H1 (cell line): ENCODE measurements around the gene MACROH2A1.

Experiments
- CBX8 ChIP-seq: fragments of 300-800, 300-1000 bp; sonication (generic); IDR thresholded peaks from 2 replicates; pipeline ENCODE4 v1.7.1; 2016; ENCODE audit warnings: low read depth, low read length, borderline replicate concordance
- CHD1 ChIP-seq: IDR thresholded peaks from 2 replicates; pipeline ENCODE4 v1.6.1; 2012; ENCODE audit warnings: low read depth, low read length, improper control_type of control experiment
- CTCF ChIP-seq, 3 experiments: IDR thresholded peaks; 1 replicate in 2 of 3; 2 replicates in 1 of 3; pipeline versions ENCODE4 v1.5.1 to v1.6.1; 2011; ENCODE audit warnings: low read length in 3 of 3, mild to moderate bottlenecking in 3 of 3, inconsistent platforms in 2 of 3, low read depth in 1 of 3, moderate library complexity in 1 of 3; ENCODE audit not compliant: insufficient read depth in 1 of 3; ENCODE audit errors: control extremely low read depth in 1 of 3
- EGR1 ChIP-seq: IDR thresholded peaks from 2 replicates; pipeline ENCODE4 v1.6.1; 2011; ENCODE audit warnings: low read depth, low read length, borderline replicate concordance
- EP300 ChIP-seq, 2 experiments: IDR thresholded peaks; 1 replicate in 1 of 2; 2 replicates in 1 of 2; pipeline ENCODE4 v1.6.1; 2011 to 2012; ENCODE audit warnings: low read depth in 2 of 2, low read length in 2 of 2, mild to moderate bottlenecking in 2 of 2, borderline replicate concordance in 1 of 2, inconsistent platforms in 1 of 2, moderate library complexity in 1 of 2
- RNF2 ChIP-seq: fragments of 200-900, 300-1000 bp; sonication (generic); IDR thresholded peaks from 2 replicates; pipeline ENCODE4 v1.7.1; 2016; ENCODE audit warnings: borderline replicate concordance, low read depth, mild to moderate bottlenecking, antibody characterized with exemption, low read length; ENCODE audit not compliant: poor library complexity, severe bottlenecking; ENCODE audit errors: missing control alignments
- SP1 ChIP-seq: IDR thresholded peaks from 2 replicates; pipeline ENCODE4 v1.6.1; 2011; ENCODE audit warnings: low read depth, low read length
- TEAD4 ChIP-seq: IDR thresholded peaks from 2 replicates; pipeline ENCODE4 v1.6.1; 2012; ENCODE audit warnings: low read depth, low read length, inconsistent platforms, mixed read lengths
- YY1 ChIP-seq: IDR thresholded peaks from 2 replicates; pipeline ENCODE4 v1.6.1; 2011; ENCODE audit warnings: low read depth, mild to moderate bottlenecking, low read length

- TF ChIP-seq EP300 (IDR thresholded peaks at IDR 0.05; ENCODE audit: borderline replicate concordance in 1 of 2, low read depth in 2 of 2, low read length in 2 of 2), result no peak
- no peak for TF ChIP-seq YY1
- no peak for TF ChIP-seq CTCF (IDR thresholded peaks at IDR 0.05; ENCODE audit: control extremely low read depth in 1 of 3, insufficient read depth in 1 of 3, low read depth in 1 of 3, low read length in 3 of 3)
- TF ChIP-seq CHD1, result no peak
- no peak for TF ChIP-seq SP1
- no peak for TF ChIP-seq EGR1
- TF ChIP-seq TEAD4, result no peak
- no peak for TF ChIP-seq RNF2
- TF ChIP-seq CBX8, result no peak
These were observed 94.4 kb downstream of the MACROH2A1 start for GRCh38 chr5:135304352-135305221.
